HG03045 (cell line): ENCODE data around the gene TNNI2.
A peak's percentile ranks its signal among the peaks of the same experiment; 100 is the strongest.

ENCODE experiments used
- ATAC-seq: cut with Tn5 transposase; IDR thresholded peaks from one replicate; pipeline ENCODE4 v1.9.1; 2021; ENCODE audit warnings: mild to moderate bottlenecking, moderate library complexity; ENCODE audit not compliant: unreplicated experiment

Gene TNNI2

DNA sequence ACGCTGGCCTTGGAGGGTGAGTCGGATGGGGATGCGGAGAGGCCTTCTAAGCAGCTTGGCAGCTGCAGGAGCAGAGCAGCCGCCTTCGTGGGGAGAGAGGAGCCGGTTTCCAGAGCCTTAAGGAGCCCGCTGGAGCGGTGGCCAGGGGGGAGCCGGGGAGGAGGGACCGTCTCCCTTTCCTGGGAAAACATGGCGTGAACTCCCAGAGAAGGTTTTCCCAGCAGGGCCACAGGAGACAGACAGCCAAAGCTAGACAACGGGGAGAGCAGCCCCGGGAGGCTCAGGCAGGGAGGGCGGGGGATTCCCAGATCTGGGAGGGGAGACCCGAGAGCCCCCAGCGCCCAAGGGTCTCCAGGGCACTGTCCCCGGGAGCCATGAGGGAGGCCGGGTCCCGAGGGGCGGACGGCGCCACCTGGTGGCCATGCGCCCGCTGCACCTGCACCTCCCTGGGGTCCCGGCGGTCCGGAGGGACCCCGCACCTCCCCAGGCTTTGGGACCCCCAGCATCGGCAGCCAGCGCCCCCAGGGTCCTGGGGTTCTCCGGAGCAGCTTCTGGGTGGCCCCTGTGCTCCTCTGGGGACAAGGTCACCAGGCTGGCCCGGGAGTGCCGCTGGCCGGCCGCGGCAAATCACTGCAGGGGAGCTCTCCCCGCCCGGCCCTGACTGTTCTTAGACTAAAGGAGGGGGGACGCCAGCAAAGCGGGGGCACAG is 6.4 kb upstream of the TNNI2 start:
- ATAC-seq, result no peak

DNA sequence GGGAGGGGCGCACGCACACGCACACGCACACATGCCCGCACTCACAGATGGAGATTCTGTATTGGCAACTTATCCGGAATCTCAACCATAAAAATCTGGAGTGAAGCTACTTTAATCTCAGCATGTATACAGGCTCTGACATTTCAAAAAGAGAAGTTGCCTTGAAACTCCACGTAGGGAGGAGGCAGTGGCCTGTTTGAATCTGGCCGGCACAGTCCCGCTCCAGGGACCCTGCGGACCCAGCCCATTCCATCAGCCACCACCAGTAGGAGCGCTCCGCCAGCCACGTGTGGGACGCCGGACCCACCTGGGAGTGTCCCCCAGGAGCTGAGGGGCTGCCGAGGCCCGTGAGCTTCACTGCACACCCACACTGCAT is 5.9 kb upstream of the TNNI2 start:
- ATAC-seq, result no peak

- no peak for ATAC-seq
Measured at GRCh38 chr11:1834062-1834610, 4.6 kb upstream of the TNNI2 start.

DNA sequence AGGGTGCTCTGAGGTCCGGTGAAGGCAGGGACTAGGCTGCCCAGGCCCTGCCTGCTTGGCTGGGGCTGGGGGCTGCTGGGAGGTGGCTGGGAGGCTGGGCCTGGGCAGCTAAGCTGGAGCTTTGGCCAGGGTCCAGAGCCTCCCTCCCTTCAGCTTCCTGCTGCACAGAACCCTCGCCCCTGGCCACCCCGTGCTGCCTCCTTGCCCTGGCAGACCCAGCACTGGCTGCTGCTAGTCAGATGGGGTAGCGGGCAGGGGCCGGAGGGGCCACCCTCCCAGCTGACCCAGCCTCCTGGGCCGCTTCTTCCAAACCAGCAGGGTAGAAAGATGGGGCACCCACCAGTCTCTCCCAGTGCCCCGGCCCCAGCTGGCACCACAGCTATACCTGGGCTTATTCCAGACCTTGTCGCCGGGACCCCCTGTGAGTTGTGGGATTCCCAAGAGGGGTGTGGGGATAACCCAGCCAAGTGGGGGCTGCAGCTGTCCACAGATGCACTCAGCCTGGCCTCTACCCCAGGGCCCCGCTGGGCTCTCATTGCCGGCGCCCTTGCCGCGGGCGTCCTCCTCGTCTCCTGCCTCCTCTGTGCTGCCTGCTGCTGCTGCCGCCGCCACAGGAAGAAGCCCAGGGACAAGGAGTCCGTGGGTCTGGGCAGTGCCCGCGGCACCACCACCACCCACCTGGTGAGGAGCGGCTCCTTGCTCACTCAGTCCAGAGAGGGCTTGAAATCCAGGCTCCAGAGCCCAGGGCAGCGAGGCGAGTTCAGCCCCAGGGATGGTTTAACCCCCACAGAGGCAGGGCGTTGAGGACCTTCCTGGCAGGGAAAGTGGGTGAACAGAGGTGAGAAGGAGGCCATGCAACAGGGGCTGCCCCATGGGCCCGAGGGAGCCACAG is 3.8 kb upstream of the TNNI2 start, which contains the start of gene SYT8:
TSS of gene SYT8 (plus strand) at position 212 of the 892 bp plus-strand sequence. CDS start at position 328, 116 bp downstream.
- ATAC-seq, result no peak

- no peak for ATAC-seq
Measured at GRCh38 chr11:1835671-1836010, 3.1 kb upstream of the TNNI2 start.

- ATAC-seq, result no peak
Measured at GRCh38 chr11:1836011-1836945, 2.5 kb upstream of the TNNI2 start.

DNA sequence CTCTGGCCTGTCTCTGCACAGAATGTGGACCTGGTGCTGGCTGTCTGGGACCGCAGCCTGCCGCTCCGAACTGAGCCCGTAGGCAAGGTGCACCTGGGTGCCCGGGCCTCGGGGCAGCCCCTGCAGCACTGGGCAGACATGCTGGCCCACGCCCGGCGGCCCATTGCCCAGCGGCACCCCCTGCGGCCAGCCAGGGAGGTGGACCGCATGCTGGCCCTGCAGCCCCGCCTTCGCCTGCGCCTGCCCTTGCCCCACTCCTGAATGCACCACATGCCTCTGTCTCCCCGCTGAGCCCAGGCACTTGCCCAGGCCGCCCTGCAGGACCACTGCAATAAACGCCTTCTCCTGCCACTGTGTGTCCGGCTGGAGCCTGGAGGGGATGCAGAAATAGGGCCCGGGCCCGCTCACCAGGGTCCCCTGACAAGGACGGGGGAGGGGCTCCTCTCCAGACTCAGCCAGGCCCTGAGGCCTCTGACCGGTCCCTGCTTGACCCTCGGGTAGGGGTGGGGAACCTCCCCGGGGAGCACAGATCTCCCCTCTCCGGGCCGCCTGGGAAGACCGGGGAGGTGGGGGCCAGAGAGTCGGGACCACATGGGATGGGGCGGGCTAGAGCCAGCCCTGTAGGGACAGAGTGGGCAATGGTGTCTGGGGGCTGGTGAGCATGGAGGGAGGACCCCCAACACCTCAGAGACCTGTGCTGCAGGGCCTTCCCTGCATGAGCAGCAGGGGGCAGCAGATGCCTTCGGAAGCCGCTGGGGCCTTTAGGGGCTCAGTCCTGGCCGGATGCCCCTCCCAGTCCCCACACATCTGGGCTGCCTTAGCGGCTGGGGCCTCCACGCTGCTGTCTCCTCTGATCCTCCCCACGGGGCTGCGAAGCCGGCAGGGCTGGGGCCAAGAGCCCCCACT is 1.4 kb upstream of the TNNI2 start:
- peak; percentile 51 for ATAC-seq

- ATAC-seq, result no peak
Measured at GRCh38 chr11:1838077-1838425, 730 bp upstream of the TNNI2 start.

DNA sequence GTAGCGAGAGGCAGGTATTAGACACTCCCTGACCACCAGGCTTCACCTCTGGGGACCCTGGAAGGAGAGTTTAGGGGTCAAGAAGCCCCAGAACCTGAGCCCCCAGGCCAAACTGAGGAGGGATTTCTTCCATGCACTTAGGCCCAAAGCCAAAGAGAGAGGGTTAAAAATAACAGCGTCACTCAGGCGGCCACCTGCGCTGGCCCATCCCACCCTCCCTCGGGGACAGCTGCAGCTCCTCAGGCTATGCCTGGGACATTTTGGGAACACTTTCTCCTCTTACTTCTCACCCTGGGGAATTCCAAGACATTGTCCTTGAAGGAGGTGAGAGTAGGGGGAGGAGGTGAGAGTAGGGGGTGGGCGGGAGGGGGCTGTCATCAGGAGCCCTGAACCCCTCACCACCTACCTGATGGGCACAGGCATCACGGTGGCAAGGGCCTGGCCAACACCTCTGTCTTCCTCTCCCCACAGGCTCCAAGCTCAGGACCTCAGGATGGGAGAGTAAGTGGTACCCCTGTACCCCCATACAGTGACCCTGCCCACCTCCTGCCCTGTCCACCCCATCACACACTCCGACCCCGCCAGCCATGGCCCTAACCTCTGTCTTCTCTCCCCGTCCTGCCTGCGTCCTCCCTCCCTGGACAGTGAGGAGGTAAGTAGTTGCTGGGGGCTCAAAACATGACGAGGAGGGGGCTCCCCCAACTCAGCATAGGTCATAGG is 583 bp downstream of the TNNI2 start:
- no peak for ATAC-seq

DNA sequence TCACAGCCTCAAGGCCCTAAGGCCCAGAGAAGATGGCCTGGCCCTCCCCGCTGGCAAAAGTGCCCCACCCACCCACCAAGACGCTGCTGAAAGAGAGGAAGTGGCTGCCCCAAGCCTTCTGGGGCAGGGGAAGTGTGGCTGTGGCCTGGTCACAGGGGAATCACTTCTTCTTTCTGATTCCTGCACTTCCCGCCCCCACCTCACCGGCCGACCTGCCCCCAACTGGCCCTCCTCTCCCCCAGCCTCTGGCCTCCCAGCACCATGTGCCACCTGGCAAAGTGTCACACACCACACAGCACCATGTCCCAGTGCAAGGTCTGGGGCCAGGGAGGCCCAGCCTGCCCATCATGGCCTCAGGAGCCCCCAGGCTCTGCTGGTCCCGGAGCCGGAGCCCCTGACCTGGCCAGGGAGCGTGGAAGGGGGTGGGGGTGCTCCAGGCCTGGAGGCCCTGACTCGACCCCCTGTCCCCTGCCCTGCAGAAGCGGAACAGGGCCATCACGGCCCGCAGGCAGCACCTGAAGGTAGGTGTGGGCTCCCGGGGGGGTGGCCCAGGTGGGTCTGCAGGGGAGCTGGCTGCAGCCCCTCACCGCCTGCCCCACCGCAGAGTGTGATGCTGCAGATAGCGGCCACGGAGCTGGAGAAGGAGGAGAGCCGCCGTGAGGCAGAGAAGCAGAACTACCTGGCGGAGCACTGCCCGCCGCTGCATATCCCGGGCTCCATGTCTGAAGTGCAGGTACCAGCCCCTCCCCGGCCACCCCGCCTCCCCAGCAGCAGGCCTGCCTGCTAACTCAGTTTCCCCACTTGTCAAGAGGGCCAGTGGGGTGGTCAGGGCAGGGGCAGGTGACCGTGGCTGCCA is 1.4 kb downstream of the TNNI2 start:
- ATAC-seq, result no peak

- ATAC-seq, result no peak
Measured at GRCh38 chr11:1840780-1841480, 2.1 kb downstream of the TNNI2 start.

DNA sequence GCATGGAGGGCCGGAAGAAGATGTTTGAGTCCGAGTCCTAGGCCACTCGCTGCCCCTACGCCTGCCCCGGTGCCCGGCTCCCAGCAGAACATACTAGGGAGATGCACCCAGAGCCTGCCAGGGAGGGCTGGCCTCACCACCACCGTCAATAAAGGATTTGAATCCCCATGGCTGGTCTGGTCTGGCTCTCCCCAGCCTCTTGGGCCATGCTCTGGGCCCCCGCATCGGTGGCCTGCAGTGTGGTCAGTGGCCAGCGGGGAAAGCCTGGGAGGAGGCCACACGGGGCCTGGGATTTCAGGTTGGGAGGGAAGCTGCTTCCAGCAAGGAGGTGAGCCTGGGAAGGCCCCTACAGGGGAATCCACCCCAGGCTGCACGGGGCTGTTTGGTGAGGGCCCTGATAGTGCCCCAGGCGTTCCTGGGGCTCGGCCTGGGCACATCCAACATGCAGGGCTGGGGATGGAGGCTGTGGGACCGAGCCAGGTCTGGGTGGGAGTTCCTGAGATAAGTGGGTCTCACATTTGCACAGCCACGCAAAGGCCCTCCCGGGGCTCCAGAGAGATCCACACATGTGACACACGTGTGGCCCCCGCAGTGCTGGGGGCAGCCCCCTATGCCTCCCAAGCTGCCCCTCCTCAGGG is 2.8 kb downstream of the TNNI2 start:
- no peak for ATAC-seq

- no peak for ATAC-seq
Measured at GRCh38 chr11:1842149-1843097, 3.6 kb downstream of the TNNI2 start.

DNA sequence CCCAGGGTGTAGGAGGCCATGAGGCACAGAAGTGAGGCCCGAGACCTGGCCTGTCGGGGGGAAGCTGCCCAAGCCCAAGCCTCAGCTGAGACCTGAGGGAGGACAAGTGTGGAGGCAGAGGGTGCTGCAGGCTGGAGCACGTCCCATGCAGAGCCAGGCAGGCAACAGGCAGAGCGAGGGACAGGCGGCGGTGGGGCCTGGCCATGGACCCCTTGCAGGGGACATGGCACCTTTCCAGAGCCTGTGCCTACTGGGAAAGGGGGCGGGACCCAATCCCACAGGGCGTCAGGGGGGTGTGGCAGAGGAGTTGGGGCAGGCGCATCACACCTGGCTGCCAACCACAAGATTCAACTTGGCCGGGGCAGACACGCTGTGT is 4.3 kb downstream of the TNNI2 start:
- no peak for ATAC-seq

DNA sequence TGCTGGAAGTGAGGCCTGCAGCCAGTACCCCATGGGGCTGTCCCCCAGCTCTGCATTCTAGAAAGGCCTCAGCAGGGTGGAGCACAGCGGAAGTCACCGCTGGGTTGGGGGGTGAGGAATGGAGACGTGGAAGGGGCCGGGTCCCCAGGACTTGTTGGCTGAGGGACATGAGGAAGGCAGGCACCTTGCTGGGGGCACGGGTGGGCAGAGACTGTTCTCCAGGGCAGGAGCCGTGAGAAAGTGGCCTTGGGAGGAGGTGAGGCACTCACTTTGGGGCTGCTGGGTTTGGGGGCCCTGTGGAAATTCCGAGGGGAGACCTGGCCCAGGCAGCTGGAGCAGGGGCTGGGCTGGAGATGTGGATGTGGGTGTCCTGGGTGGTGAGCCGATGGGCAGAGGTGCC is 5.0 kb downstream of the TNNI2 start:
- ATAC-seq, result no peak
